Body of pancreas (tissue), 4 donors: ENCODE measurements around the gene PHLDA1.

Experiments
- POLR2A ChIP-seq, 3 donors: fragments of 450-650 bp; IDR thresholded peaks; one replicate each; pipeline ENCODE4 v1.6.1; 2016; ENCODE audit warnings: antibody characterized with exemption in 3 of 3, mild to moderate bottlenecking in 2 of 3
- TF ChIP-seq, protein P1 (sequence below), 7 experiments: fragments of 450-650 bp in 4 of 7; fragments of 200-600 bp in 3 of 7; sonication (generic) in 3 of 7; IDR thresholded peaks; one replicate each; pipeline ENCODE4 v1.5.1; 2016 to 2019; ENCODE audit warnings: antibody characterized with exemption in 7 of 7

DNA sequence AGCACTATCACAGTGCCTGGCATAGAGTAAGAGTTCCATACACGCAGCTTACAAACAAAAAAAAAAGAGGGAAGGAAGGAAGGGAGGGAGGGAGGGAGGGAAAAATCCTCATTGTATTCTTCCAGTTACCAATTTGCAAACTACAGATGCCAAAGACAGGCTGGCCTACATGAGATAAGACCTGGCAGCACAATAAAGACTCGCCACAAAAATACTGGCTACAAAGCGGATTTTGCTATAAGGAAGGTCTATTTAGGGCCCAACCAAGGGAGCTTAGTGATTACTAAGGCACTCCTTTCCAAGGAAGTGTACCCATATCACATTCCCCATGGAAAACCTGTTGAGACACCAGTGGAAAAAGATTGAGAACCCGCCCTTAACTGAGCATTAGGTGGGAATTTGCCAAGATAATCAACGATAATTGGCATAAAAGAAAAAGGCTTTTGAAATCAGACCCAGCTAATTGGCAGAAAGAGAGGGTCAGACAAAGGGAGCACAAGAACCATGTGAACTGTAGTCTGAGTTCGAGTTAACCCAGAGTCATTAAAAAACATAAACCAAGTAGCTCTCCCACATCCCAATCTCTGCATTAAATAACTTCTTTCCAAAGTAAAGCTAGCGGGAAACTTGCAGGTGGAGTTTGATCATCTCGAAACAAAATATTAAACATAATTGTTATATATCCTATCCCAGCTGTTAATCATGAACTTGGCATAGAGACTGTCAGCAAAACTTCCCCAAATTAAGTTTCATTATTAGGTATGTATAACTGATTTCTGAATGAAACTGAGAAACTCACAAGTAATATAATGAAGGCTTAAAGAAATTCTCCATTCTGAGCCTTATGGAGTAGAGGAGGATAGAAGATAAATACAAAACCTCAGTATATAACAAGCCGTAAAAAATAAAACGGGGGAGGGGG, 50.1 kb downstream of the PHLDA1 start:
- no peak for TF ChIP-seq POLR2A (IDR thresholded peaks at IDR 0.05)
- TF ChIP-seq, protein P1, sequence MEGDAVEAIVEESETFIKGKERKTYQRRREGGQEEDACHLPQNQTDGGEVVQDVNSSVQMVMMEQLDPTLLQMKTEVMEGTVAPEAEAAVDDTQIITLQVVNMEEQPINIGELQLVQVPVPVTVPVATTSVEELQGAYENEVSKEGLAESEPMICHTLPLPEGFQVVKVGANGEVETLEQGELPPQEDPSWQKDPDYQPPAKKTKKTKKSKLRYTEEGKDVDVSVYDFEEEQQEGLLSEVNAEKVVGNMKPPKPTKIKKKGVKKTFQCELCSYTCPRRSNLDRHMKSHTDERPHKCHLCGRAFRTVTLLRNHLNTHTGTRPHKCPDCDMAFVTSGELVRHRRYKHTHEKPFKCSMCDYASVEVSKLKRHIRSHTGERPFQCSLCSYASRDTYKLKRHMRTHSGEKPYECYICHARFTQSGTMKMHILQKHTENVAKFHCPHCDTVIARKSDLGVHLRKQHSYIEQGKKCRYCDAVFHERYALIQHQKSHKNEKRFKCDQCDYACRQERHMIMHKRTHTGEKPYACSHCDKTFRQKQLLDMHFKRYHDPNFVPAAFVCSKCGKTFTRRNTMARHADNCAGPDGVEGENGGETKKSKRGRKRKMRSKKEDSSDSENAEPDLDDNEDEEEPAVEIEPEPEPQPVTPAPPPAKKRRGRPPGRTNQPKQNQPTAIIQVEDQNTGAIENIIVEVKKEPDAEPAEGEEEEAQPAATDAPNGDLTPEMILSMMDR (IDR thresholded peaks at IDR 0.05) = no peak
